ENCODE data around the gene LRRC3C.

GRCh38 chr17:39923836-39924690 is 3.5 kb upstream of the LRRC3C start:
- TF ChIP-seq CTCF (IDR thresholded peaks at IDR 0.05) (peak in 1 of 12 donors; percentile 14), POLR2A (IDR thresholded peaks at IDR 0.05) (no peak)
